A549 (cell line): ENCODE data around the gene POLRMT.

Experiments
- CHD4 ChIP-seq: fragments of 200-600 bp; sonication (generic); IDR thresholded peaks from 2 replicates; pipeline ENCODE4 v1.6.1; 2016; ENCODE audit warnings: antibody characterized with exemption, mild to moderate bottlenecking, borderline replicate concordance
- CTCF ChIP-seq: fragments of >200 bp; sonication (Bioruptor Twin); formaldehyde crosslinking; IDR thresholded peaks from 3 replicates; pipeline ENCODE4 v1.5.1; 2016
- ELK1 ChIP-seq: fragments of 150-350 bp; IDR thresholded peaks from 2 replicates; pipeline ENCODE4 v1.6.1; 2014; ENCODE audit warnings: low read depth, mild to moderate bottlenecking, low read length
- POLR2A ChIP-seq: IDR thresholded peaks from 2 replicates; pipeline ENCODE4 v1.6.1; 2012; ENCODE audit warnings: mild to moderate bottlenecking, low read length
- RCOR1 ChIP-seq: fragments of 150-350 bp; IDR thresholded peaks from 2 replicates; pipeline ENCODE4 v1.6.1; 2014; ENCODE audit warnings: antibody characterized with exemption, low read length, low read depth
- SMC3 ChIP-seq: fragments of >200 bp; sonication (Bioruptor Twin); formaldehyde crosslinking; IDR thresholded peaks from 3 replicates; pipeline ENCODE4 v1.6.1; 2018; ENCODE audit warnings: inconsistent platforms
- ZNF302 ChIP-seq: fragments of 250-450 bp; sonication (Bioruptor Pico); IDR thresholded peaks from 2 replicates; pipeline ENCODE4 v1.9.0; 2021; ENCODE audit warnings: inconsistent platforms, mild to moderate bottlenecking, moderate library complexity

GRCh38 chr19:618674-619285 is 14.6 kb downstream of the POLRMT start:
- TF ChIP-seq CHD4 (no peak), POLR2A (no peak), ZNF302 (CRISPR knock-in tag) (no peak), RCOR1 (no peak), ELK1 (no peak), CTCF (no peak), SMC3 (no peak)
